ENCODE data around the gene ATPAF1.

The ATPAF1 gene

DNA sequence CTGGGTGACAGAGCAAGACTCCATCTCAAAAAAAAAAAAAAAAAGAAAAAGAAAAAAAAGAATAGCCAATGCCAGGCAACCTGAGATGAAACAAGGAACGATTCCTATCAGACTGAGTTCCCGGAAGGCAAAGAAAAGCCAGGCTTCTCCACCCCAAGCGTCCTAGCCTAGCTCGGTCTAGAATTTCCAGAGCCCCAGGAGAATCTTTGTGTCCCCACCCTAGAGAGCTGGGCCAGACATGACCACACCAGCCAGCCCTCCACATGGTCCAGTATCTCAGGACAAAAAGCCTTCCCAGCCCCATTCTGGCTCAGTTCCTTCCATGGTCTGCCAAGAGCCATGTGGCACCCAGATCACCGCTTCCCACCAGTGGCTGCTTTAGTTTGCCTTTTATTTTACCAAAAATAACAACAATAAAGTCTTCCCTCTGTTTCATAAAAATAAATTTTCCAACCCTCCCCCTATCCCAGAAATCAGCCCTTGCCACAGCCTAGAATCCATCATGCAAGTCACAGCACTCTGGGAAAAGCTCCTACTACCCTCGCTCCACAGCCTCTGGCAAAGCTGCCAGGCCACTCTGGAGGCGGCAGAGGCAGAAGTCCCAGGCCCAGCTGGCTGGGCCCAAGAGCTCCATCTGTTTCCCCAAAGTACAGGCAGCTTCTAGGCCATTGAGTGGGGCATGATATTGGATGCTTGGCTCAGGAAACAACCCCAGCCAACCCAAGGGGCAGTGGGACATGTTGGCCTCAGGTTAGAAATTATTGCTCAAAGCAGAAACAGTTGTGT is 60.6 kb downstream of the ATPAF1 start:
- TF ChIP-seq, protein P1, sequence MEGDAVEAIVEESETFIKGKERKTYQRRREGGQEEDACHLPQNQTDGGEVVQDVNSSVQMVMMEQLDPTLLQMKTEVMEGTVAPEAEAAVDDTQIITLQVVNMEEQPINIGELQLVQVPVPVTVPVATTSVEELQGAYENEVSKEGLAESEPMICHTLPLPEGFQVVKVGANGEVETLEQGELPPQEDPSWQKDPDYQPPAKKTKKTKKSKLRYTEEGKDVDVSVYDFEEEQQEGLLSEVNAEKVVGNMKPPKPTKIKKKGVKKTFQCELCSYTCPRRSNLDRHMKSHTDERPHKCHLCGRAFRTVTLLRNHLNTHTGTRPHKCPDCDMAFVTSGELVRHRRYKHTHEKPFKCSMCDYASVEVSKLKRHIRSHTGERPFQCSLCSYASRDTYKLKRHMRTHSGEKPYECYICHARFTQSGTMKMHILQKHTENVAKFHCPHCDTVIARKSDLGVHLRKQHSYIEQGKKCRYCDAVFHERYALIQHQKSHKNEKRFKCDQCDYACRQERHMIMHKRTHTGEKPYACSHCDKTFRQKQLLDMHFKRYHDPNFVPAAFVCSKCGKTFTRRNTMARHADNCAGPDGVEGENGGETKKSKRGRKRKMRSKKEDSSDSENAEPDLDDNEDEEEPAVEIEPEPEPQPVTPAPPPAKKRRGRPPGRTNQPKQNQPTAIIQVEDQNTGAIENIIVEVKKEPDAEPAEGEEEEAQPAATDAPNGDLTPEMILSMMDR (IDR thresholded peaks at IDR 0.05; ENCODE audit: borderline replicate concordance, insufficient read depth, low read depth, low read length), result no peak
- no peak overlapping the region for H3K4me3 ChIP-seq (ENCODE audit: low read depth, low read length)

GRCh38 chr1:46606255-46606965 is 61.8 kb downstream of the ATPAF1 start:
- no peak overlapping the region for H3K4me3 ChIP-seq (ENCODE audit: low read depth, low read length)
- TF ChIP-seq, protein P1 (IDR thresholded peaks at IDR 0.05; ENCODE audit: borderline replicate concordance, insufficient read depth, low read depth, low read length), result no peak

GRCh38 chr1:46605232-46605631 is 62.9 kb downstream of the ATPAF1 start:
- TF ChIP-seq, protein P1 (IDR thresholded peaks at IDR 0.05; ENCODE audit: borderline replicate concordance, insufficient read depth, low read depth, low read length), result no peak
- H3K4me3 ChIP-seq (ENCODE audit: low read depth, low read length), result no peak overlapping the region

GRCh38 chr1:46603858-46604549 is 64.2 kb downstream of the ATPAF1 start, which contains the start of gene MKNK1:
TSS of gene MKNK1 (minus strand) at chr1:46604268. CDS start at chr1:46583327, 20,941 bp downstream.
- peak within 1 kb of the TSS; percentile 81 for H3K4me3 ChIP-seq (ENCODE audit: low read depth, low read length)
- TF ChIP-seq, protein P1 (IDR thresholded peaks at IDR 0.05; ENCODE audit: borderline replicate concordance, insufficient read depth, low read depth, low read length), result no peak

- TF ChIP-seq, protein P1 (IDR thresholded peaks at IDR 0.05; ENCODE audit: borderline replicate concordance, insufficient read depth, low read depth, low read length), result no peak
- peak overlapping the region; percentile 81 for H3K4me3 ChIP-seq (ENCODE audit: low read depth, low read length)
Measured at GRCh38 chr1:46603481-46603857, 64.7 kb downstream of the ATPAF1 start.

DNA sequence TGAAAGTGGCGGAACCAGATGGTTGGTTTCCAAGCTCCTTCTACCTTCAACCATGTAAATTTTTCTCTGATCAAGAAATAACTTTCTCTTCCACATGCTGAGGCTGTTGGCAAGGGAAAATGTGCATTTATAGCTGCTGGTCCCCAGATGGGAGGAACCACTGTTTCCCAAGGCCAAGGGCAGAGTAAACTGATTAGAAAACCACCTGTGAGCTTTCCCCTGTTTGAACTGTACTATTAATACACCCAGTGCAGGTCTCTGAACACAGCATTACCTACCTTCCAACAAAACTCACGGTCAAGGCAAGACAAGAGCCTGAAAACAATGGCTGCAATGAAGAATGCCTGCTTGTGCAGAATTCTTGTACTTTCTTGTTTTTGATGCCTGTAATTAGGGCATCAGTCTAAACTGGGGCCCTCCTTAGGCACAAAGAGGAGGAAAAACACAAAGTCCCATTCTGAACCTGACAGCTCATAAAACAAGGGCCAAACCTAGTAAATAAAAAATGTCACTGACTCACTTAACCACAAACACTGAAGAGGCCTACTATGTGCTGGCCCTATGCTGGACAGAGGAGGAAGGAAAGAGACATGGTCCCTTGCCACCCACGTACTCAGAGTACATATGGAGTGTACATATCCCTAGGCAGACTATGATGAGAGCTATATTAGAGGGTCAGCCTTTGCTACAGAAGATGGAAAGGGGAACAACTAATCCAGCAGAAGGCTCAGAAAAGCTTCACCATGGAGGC is 66.7 kb downstream of the ATPAF1 start:
- H3K4me3 ChIP-seq (ENCODE audit: low read depth, low read length), result no peak overlapping the region
- TF ChIP-seq, protein P1 (IDR thresholded peaks at IDR 0.05; ENCODE audit: borderline replicate concordance, insufficient read depth, low read depth, low read length), result no peak

All from GM12875 (cell line).